Duodenal mucosa (tissue), 2 donors: ENCODE data around the gene OR2T27.
"Not testable (repeated sequence)": the region's sequence is repeated elsewhere in the genome, so short reads cannot be mapped to it uniquely, and the experiment has no call there.

Source experiments
- H3K27ac ChIP-seq: one replicate; pipeline ENCODE4 v1.7.0; 2013; ENCODE audit warnings: low read depth, low read length
- H3K27me3 ChIP-seq, 2 donors: one replicate each; pipeline ENCODE4 v1.7.0; 2013; ENCODE audit warnings: low read length in 2 of 2, control low read depth in 1 of 2; ENCODE audit not compliant: insufficient read depth in 2 of 2, control insufficient read depth in 1 of 2
- H3K36me3 ChIP-seq, 2 donors: one replicate each; pipeline ENCODE4 v1.7.0; 2013; ENCODE audit warnings: low read length in 2 of 2, control low read depth in 1 of 2; ENCODE audit not compliant: insufficient read depth in 2 of 2, control insufficient read depth in 1 of 2
- H3K4me1 ChIP-seq, 2 donors: one replicate each; pipeline ENCODE4 v1.7.0; 2013; ENCODE audit warnings: low read length in 2 of 2, control low read depth in 1 of 2; ENCODE audit not compliant: insufficient read depth in 2 of 2, control insufficient read depth in 1 of 2
- H3K4me3 ChIP-seq, 2 donors: one replicate each; pipeline ENCODE4 v1.7.0; 2013; ENCODE audit warnings: low read length in 2 of 2, low read depth in 1 of 2
- H3K9ac ChIP-seq, 2 donors: one replicate each; pipeline ENCODE4 v1.7.0; 2013; ENCODE audit warnings: low read length in 2 of 2, low read depth in 1 of 2
- H3K9me3 ChIP-seq, 2 donors: one replicate each; pipeline ENCODE4 v1.7.0; 2013; ENCODE audit warnings: low read length in 2 of 2, control low read depth in 1 of 2; ENCODE audit not compliant: control insufficient read depth in 1 of 2

Gene OR2T27

DNA sequence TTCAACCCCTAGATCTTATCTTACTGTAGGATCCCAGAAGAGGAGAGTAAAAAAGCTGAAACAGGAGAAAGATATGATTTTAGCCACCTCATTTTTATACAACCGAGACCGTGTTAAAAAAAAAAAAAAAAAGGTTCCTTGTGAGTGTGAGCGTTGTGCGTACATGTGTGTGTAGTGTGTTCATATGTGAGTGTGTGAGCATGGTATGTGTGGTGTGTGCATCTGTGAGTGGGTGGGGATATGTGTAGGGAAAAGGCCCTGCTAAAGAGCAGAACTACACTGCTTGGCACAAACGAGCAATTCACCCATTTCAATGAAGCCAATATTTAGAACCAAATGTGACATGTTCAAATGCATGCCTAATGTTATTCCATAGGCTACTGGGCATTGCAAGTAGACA is 13.7 kb downstream of the OR2T27 start:
- not testable (repeated sequence) for H3K27ac ChIP-seq, H3K4me3 ChIP-seq, H3K4me1 ChIP-seq, H3K36me3 ChIP-seq, H3K9ac ChIP-seq, H3K9me3 ChIP-seq, H3K27me3 ChIP-seq

GRCh38 chr1:248640906-248641305 is 14.4 kb downstream of the OR2T27 start:
- H3K27me3 ChIP-seq, H3K9me3 ChIP-seq, H3K27ac ChIP-seq, H3K4me3 ChIP-seq, H3K36me3 ChIP-seq, H3K4me1 ChIP-seq, H3K9ac ChIP-seq: not testable (repeated sequence)

GRCh38 chr1:248639652-248640051 is 15.7 kb downstream of the OR2T27 start:
- H3K27me3 ChIP-seq, H3K27ac ChIP-seq, H3K4me1 ChIP-seq, H3K36me3 ChIP-seq, H3K9ac ChIP-seq, H3K4me3 ChIP-seq, H3K9me3 ChIP-seq: not testable (repeated sequence)

DNA sequence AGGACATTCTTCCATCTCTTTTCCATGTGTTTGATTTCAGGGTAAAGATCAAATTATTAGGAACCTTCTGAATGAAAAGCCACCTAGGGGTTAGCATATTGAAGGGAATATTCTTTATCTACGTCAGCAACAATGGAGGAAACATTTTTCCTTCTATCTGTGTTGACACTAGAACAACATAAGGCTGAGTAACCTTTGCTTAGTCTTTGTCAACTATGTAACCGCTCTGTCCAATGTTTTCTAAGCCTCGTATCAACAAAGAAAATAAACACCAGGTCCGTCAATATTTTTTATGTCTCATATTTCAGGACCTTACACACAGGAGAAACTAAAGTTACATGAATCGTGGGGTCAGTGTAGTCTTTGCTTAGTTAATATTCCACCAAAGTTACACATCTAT is 18.7 kb downstream of the OR2T27 start:
- not testable (repeated sequence) for H3K36me3 ChIP-seq, H3K4me1 ChIP-seq, H3K4me3 ChIP-seq, H3K9me3 ChIP-seq, H3K9ac ChIP-seq, H3K27me3 ChIP-seq, H3K27ac ChIP-seq

- not testable (repeated sequence) for H3K27me3 ChIP-seq, H3K36me3 ChIP-seq, H3K9ac ChIP-seq, H3K4me3 ChIP-seq, H3K27ac ChIP-seq, H3K4me1 ChIP-seq, H3K9me3 ChIP-seq
Observed at GRCh38 chr1:248634991-248635390, 20.3 kb downstream of the OR2T27 start, which contains the start of gene OR2T11. Gene OR2T11 (minus strand): TSS chr1:248635091. CDS start chr1:248627128, 7,963 bp downstream.

DNA sequence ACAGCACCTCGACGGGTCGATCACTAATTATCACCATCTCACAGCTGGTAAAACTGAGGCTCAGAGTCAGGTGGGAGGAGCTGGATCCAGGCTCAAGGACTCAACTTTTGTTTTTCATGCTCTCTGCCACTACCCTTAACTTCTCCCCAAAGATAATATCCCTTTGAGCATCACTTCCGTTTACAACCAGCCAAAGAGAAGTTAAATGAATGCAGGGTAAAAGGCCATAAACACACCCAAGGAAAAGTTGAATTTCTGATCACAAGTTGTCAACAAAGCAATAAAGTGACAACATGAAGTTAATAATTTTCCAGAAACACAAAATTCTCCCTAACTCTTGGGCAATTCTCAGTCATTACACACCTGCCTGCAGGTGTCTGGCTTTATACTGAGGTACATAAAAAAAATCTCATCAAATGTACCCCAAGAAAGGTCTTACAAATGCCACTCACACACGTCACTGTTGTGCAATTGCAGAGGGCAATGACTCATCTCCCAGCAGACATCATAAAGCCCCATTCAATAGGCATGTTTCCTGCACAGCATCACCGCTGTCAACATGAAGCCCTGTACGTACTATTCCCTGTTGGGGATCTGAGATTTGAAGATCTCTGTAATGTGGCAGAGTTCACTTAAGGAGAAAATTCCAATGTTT is 23.8 kb downstream of the OR2T27 start:
- H3K9ac ChIP-seq: no peak overlapping the region
- H3K4me3 ChIP-seq: no peak overlapping the region
- no peaks in the 10 kb centered on the region for H3K27me3 ChIP-seq
- no peak overlapping the region for H3K27ac ChIP-seq
- H3K9me3 ChIP-seq: no peaks in the 10 kb centered on the region
- H3K36me3 ChIP-seq: no peaks in the 10 kb centered on the region
- H3K4me1 ChIP-seq: peaks cover 0 to 4% of the 10 kb centered on the region in 2 donors

DNA sequence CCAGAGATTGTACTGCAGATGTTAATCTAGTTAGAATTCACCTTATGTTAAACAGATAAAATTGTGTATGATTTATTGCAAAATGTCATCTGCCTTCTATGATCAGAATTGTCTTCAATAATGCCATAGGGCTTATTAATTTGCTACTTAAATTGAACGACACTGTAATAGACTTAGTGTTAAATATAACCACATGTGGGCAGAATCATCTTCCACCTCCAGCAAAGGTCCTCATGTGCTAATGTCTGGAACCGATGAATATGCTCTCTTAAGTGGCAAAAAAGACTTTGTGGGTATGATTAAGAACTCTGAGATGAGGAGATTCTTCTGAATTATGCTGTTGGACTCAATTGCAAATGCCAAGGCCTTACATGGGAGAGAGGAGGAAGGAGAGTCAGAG is 24.8 kb downstream of the OR2T27 start:
- Histone ChIP-seq H3K9ac (no peak overlapping the region), H3K27me3 (no peaks in the 10 kb centered on the region), H3K36me3 (no peaks in the 10 kb centered on the region), H3K4me1 (peaks cover 0 to 4% of the 10 kb centered on the region in 2 donors), H3K4me3 (no peak overlapping the region), H3K27ac (no peak overlapping the region), H3K9me3 (no peaks in the 10 kb centered on the region)

GRCh38 chr1:248627971-248628844 is 27.1 kb downstream of the OR2T27 start:
- H3K36me3 ChIP-seq: no peaks in the 10 kb centered on the region
- H3K4me1 ChIP-seq: peaks cover 0 to 4% of the 10 kb centered on the region in 2 donors
- H3K9ac ChIP-seq: no peak overlapping the region
- H3K27ac ChIP-seq: no peak overlapping the region
- no peaks in the 10 kb centered on the region for H3K9me3 ChIP-seq
- H3K27me3 ChIP-seq: no peaks in the 10 kb centered on the region
- no peak overlapping the region for H3K4me3 ChIP-seq

- Histone ChIP-seq H3K9ac (no peak overlapping the region), H3K27ac (no peak overlapping the region), H3K36me3 (no peaks in the 10 kb centered on the region), H3K9me3 (no peaks in the 10 kb centered on the region), H3K4me3 (no peak overlapping the region), H3K27me3 (no peaks in the 10 kb centered on the region), H3K4me1 (no peaks in the 10 kb centered on the region)
Observed at GRCh38 chr1:248625971-248626370, 29.4 kb downstream of the OR2T27 start.

DNA sequence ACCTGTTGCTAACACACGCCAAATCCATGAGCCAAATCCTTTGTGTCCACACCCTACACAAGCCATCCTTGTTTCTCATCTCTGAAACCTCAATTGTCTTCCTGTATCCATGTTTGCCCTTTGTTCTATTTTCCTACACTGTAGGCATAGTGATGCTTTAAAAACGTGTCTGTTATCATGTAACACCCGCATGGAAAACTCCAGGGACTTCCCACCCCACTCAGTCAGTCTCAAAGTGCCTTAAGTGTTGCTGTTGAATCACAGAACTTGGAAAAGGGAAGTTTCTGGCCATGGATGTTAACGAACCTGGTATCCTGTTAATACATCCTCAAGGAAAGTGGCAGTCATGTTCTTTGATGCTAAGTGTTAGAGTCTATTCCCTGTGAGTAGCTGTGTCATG is 30.2 kb downstream of the OR2T27 start:
- Histone ChIP-seq H3K36me3 (no peaks in the 10 kb centered on the region), H3K27ac (no peak overlapping the region), H3K4me3 (no peak overlapping the region), H3K9ac (no peak overlapping the region), H3K4me1 (no peaks in the 10 kb centered on the region), H3K27me3 (no peaks in the 10 kb centered on the region), H3K9me3 (no peaks in the 10 kb centered on the region)
